Activated CD4-positive, alpha-beta T cell treated with anti-CD3 and anti-CD28 coated beads, Interleukin-2, amount 50 U/mL, for 24 hours (primary cell): Measurements from ENCODE around the gene MRI1.
"Not testable (repeated sequence)": the region's sequence is repeated elsewhere in the genome, so short reads cannot be mapped to it uniquely, and the experiment has no call there.

ENCODE experiments used
- DNase-seq, 2 donors: peaks; one replicate each; pipeline ENCODE4 v3.0.0-alpha.2; 2020; ENCODE audit warnings: low read depth in 1 of 2, low spot score in 1 of 2

The MRI1 gene

DNA sequence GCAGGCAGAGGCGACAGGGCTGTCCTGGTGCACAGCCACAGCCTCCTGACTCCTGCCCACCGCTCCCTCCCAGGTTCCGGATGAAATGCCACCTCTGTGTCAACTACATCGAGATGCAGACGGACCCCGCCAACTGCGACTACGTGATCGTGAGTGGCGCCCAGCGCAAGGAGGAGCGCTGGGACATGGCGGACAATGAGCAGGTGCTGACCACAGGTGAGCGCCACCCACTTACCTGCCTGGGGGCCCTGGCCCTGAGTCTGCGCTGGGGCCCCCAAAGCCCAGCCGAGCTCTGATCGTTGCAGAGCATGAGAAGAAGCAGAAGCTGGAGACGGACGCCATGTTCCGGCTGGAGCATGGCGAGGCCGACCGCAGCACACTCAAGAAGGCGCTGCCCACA lies 5.5 kb upstream of the MRI1 start:
- no peak for DNase-seq

DNA sequence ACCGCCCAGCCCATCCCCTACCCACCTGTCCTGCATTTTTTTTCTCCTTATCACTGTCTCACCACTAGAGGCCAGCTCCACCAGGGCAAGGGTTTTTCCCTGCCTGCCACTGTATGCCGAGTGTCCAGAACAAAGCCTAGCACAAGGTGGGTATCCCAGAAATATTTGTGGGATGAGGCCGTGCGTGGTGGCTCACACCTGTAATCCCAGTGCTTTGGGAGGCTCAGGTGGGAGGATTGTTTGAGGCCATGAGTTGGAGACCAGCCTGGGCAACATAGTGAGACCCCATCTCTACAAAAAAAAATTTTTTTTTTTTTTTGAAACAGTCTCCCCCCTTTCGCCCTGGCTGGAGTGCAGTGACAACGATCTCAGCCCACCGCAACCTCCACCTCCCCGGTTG lies 2.9 kb upstream of the MRI1 start:
- DNase-seq: no peak

DNA sequence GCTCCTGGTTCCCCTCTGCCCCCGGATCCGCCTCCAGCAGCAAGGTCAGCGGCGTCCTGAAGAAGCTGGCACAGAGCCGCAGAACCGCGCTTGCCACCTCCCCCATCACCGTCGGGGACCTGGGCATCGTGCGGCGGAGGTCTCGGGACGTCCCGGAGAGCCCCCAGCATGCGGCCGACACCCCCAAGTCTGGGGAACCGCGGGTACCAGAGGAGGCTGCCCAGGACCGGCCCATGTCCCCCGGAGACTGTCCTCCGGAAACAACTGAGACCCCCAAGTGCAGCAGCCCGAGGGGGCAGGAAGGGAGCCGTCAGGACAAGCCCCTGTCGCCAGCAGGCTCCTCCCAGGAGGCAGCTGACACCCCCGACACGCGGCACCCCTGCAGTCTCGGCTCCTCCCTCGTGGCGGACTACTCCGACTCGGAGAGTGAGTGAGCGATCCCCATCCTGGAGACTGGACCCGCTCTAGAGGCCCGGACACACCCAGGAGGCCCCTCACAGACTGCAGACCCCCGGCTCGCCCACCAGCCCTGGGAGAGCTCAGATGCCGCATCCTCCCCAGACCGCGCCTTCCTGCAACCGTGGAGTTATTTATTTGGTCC lies 1.6 kb upstream of the MRI1 start:
- no peak for DNase-seq

DNA sequence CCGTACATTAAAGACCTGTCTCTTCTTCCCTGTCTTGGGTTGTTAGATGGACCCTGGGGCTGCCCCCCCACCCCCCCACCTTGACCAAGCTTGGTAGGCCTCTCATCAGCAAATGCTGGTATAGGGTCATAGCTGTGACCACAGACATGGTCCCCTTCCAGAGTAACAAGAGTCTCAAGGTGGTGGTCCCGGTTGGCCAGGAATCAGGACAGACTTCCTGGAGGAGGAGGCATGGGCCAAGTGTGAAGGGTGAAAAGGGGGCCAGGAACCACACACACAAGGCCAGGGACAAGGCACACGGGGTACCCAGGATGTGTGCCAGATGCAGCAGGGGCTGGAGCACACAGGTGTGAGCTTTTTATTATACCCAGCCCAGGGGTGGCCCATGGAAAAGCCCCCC lies 1.1 kb upstream of the MRI1 start:
- DNase-seq: no peak

DNA sequence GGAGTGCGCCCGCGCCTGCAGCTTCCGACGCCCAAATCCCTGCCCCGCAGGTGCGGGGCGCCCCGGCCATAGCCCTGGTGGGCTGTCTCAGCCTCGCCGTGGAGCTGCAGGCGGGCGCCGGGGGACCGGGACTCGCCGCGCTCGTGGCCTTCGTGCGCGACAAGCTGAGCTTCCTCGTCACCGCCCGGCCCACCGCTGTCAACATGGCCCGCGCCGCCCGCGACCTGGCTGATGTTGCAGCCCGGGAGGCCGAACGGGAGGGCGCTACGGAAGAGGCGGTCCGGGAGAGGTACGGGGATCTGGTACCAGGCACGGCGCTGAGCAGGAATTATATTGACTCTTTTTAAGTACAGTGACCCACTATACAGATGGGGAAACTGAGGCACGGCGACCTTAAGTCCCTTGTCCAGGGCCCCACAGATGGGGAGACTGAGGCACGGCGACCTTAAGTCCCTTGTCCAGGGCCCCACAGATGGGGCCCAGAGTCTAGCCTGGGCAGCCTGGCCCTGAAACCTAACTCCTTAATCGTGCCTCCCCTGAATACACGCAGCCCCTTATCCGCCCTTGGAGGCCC lies 586 bp downstream of the MRI1 start:
- DNase-seq: no peak

DNA sequence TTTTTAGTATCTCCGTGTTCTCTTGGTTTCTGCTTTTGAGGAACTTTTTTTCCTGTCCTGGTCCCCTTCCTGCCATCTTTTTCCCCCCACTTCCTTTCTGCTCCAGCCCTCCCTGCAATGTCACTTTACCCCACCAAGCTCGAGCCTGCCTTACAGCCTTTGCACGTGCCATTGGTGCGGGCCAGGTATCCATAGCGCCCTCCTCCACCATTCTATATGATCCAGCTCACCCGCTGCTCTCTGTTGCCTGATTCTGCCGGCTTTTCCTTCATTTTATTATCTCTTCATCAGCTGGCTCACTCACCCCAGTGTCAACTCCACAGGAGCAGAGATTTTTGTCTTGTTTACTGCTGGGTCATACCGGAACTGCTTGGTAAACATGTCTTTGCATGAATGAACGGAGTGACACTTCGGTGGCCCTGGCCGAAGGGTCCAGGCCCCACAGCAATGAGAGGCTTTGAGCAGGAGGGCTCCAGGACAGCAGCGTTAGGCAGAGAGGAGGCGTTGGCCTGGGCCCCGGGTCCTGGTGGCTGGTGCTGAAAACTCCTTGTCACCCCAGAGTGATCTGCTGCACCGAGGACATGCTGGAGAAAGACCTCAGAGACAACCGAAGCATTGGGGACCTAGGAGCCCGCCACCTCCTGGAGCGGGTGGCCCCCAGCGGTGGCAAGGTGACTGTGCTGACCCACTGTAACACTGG lies 1.2 kb downstream of the MRI1 start:
- DNase-seq: no peak

DNA sequence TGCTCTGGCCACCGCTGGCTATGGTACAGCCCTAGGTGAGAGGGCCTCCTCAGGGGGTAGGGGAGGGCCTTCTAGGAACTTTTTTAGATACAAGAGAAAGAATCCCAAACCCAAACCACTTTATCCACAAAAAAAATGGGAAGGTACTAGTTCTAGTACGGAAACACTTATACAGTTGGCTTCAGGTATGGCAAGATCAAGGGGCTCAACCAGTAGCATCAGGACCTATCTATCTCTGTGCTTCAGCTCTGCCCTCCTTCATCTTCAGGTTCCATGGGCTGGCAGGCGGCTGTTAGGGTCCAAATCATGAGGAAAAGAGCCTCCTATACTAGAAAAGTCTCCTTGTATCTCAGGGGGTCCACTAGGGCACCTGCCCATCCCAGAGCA lies 1.8 kb downstream of the MRI1 start:
- no peak for DNase-seq

DNA sequence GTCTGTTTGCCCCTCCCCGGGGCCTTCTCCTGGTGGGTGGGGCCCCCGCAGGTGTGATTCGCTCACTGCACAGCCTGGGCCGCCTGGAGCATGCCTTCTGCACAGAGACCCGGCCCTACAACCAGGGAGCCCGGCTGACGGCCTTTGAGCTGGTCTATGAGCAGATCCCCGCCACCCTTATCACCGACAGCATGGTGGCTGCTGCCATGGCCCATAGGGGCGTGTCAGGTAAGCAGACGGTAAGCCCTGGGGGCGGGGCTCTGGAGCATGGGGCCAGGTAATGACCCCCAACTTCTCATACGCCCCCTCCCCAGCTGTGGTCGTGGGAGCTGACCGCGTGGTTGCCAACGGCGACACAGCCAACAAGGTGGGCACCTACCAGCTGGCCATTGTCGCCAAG lies 4.2 kb downstream of the MRI1 start:
- DNase-seq: no peak

DNA sequence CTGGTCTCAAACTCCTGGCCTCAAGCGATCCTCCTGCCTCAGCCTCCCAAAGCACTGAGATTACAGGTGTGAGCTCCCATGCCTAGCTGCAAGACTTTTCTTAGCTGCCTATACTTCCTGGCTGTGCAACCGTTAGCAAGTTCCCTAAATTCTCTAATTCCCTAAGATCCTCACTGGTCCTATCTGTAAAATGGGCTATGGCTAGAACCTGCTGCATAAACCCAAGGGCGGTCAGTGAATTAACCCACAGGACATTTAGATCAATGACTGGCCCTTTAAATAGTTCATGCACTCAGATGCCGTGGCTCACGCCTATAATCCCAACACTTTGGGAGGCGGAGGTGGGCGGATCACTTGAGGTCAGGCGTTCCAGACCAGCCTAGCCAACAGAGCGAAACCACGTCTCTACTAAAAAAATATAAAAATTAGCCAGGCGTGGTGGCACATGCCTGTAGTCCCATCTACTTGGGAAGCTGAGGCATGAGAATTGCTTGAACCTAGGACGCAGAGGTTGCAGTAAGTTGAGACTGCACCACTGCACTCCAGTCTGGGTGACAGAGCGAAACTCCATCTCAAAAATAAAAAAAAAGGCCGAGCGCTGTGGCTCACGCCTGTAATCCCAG lies 5.8 kb downstream of the MRI1 start:
- DNase-seq: no peak

DNA sequence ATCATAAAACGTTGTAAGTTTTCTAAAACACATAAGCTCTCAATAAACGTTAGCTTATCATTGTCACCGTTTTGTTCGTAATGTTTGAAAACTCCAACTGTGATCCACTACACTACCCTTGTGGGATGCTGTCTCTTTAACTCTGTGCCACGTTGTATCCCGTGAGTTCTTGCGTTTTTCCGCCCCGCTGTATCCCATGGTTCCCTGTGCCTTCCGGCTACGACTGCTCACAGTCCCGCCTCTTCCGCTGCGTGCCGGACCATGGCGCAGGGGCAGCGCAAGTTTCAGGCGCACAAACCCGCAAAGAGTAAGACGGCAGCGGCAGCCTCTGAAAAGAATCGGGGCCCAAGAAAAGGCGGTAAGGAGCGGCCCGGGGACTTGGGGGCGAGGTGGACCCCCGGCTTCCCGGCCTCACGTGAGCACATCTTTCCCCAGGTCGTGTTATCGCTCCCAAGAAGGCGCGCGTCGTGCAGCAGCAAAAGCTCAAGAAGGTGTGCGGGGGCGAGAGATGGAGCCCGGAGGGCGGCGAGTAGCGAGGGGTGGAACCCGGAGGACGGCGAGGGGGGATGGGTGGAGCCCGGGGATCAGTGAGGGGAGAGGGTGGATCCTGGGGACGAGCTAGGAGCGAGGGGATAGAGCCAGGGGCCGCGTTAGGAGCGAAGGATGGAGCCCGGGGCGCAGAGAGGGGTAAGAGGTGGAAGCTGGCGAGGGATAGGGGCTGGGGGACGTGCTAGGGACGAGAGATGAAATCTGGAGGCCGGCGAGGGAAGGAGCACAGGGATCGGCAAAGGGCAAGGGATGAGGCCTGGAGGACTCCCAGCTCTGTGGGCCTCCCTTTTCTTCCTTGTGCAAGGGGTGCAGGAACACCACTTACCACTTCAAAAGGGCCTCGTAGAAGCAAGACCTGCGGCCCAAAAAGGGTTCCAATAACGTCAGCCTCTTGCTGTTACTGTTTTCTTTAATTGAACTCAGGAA lies 10.2 kb downstream of the MRI1 start, which contains the start of gene C19orf53:
C19orf53 (plus strand) TSS at position 240 of the 975 bp plus-strand sequence; CDS start at position 262, 22 bp downstream.
- peak; percentile 72 to 89 for DNase-seq

DNA sequence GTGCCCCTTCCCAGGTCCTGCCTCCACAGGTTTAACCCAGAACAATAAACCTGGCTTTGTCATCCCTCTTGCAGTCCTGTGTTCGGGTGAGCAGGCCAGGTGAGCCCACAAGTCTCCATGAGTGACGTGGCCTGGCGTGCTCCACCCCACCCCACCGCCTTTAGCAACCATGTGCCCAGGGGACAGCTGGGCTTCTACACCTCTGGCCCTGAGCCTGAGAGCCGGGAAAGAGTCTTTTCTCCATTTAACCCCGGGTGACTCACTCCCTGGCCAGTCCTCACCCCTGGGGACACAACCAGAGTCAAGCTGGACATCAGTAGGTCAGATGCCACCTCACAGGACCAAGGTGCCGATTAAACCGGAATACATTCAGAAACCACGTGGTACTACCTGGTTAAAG lies 14.1 kb downstream of the MRI1 start:
- DNase-seq: no peak

DNA sequence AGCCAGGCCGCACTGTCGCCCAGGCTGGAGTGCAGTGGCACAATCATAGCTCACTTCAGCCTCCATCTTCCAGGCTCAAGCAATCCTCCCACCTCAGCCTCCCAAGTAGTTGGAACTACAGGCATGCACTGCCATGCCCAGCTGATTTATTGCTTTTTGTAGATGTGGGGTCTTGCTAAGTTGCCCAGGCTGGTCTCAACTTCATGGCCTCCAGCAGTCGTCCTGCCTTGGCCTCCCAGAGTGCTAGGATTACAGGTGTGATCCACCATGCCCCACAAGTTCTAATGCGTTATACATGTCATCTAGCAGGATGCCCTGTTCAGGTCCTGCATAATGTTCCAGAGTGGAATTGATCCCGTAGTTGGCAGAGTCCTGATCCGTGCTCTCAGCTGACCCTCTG lies 14.5 kb downstream of the MRI1 start:
- DNase-seq: no peak

DNA sequence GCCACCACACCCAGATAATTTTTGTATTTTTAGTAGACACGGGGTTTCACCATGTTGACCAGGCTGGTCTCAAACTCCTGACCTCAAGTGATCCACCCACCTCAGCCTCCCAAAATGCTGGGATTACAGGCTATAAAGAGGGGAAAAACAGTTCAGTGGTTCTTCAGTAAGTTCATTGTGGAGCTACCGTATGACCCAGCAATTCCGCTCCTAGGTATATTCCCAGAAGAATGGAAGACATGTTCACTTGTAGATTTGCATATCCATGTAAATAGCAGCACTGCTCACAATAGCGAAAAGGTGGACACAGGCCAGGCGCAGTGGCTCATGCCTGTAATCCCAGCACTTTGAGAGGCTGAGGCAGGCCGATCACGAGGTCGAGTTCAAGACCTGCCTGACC lies 15.5 kb downstream of the MRI1 start:
- DNase-seq: not testable (repeated sequence)

DNA sequence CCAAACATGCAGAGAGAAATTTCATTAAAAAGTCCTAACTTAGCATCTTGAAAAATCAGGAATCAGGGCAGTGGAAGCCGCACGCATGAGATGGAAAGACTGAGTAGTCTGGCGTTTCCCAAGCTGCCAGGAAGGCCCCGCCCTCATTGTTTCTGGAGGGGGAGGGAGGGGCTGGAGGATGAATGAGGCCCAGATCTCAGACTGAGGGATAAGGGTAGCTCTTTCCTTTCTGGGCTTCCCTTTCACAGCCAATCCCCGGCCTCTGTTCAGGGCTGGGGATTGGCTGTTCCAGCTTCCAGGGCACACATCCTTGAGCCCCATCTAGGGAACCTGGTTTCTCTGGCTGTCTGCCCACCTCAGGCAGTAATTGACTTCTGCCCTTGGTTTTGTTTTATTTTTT lies 17.2 kb downstream of the MRI1 start:
- no peak for DNase-seq

DNA sequence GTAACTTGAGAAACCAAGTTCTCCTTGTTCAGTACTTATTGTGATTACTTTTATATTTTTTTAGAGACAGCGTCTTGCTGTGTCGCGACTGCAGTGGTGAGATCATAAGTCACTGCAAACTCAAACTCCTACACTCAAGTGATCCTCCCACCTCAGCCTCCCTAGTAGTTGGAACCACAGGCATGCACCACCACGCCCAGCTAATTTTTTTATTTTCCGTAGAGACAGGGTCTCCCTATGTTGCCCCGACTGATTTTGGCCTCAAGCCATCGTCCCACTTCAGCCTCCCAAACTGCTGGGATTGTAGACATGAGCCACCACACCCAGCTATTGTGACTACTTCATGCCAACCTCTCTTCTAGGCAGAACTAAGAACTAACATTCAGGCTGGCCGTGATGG lies 18.2 kb downstream of the MRI1 start:
- no peak for DNase-seq

DNA sequence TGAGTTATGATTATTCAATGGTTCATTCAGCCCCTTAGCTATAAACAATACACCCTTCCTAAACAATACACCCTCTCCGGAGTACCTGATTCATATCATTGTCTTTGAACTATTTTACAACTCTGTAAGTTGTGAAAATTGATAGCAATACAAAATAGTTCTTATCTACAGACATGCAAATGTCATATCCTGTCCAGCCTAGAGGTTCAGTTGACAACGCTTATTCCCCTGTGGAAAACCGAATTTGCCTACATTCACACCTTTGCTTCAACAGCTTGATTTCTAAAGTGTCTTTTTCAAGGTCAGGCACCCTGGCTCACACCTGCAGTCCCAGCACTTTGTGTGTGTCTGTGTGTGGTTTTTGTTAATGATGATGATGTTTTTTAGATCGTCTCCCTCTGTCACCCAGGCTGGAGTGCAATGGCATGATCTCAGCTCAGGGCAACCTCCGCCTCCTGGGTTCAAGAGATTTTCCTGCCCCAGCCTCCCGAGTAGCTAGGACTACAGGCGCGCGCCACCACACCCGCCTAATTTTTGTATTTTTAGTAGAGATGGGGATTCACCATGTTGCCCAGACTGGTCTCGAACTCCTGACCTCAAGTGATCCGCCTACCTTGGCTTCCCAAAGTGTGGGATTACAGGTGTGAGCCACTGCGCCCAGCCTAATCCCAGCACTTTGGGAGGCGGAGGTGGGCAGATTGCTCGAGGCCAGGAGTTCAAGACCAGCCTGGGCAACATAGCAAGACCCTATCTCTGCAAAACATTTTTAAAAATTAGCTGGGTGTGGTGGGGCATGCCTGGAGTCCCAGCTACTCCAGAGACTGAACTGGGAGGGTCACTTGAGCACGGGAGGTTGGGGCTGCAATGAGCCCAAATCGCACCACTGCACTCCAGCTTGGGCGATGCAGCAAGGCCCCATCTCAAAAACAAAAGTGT lies 19.5 kb downstream of the MRI1 start:
- no peak for DNase-seq

DNA sequence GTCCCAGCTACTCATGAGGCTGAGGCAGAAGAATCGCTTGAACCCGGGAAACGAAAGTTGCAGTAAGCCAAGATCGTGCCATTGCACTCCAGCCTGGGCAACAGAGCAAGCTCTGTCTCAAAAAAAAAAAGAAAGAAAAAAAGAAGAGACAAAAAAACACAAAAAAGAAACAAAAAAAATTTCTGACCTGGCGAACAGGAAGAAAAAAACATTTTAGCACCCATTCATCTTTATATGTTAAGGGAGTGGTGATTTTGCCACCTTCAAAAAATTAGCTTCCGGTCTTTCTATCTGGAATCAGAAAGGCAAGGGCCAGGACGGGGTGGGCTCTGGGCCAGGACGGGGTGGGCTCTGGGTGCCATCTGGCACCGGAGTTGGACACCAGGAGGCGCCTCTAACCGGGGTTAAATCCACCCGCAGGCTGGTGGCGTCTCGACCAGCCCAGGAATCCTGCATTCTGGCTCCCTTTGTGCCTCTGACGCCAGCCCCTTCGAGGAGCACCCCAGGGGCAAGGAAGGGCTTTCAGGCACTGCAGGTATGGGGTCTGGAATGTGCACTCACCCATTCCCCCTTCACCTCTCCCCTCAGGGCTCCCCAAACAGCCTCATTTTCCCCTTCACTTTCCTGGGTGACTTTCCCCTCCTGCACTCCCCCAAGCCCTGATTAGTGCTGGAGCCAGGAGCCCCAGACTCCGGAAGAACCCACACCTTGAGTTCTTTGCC lies 20.6 kb downstream of the MRI1 start:
- DNase-seq: peak; percentile 45 to 59

DNA sequence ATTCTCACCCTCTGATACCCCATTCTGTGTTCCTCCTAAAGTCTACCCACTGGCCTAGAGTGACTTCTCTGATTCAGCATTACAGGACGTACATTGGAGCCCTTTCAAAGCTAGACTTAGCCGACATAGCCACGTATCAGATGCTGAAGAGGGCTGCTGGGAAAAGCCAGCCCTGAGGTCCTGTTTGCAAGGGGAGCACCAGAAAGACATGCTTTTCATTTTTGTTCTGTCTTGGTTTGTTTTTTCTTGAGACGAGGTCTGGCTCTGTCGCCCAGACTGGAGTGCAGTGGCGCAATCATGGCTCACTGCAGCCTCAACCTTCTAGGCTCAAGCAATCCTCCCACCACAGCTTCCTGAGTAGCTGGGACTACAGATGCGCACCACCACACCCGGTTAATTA lies 24.7 kb downstream of the MRI1 start:
- DNase-seq: no peak

DNA sequence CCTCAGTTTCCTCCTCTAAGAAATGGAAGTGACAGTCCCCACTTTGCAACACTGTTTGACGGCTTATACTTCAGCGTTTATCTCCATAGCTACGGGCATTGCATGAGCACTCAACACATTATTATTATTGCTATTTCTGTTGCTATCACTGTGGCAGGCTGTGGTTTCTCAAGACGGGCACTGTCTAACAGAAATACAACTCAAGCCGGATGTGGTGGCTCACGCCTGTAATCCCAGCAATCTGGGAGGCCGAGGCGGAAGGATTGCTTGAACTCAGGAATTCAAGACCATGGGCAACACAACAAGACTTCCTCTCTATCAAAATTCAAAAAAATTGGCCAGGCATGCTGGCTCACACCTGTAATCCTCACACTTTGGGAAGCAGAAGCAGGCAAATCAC lies 26.0 kb downstream of the MRI1 start:
- no peak for DNase-seq
